Measurements from ENCODE around the gene UGT2B28.
"Not testable (repeated sequence)": the region's sequence is repeated elsewhere in the genome, so short reads cannot be mapped to it uniquely, and the experiment has no call there.

- not testable (repeated sequence) for TF ChIP-seq CTCF (tag by site-specific recombination; IDR thresholded peaks at IDR 0.05); ZNF391 (tag by site-specific recombination; IDR thresholded peaks at IDR 0.05; ENCODE audit: borderline replicate concordance, low read depth); ZNF274 (IDR thresholded peaks at IDR 0.05; ENCODE audit: low read length); ZNF274 (tag by site-specific recombination; IDR thresholded peaks at IDR 0.05; ENCODE audit: borderline replicate concordance); ZNF335 (tag by site-specific recombination; conservative IDR thresholded peaks at IDR 0.05)
- TF ChIP-seq, protein P1, sequence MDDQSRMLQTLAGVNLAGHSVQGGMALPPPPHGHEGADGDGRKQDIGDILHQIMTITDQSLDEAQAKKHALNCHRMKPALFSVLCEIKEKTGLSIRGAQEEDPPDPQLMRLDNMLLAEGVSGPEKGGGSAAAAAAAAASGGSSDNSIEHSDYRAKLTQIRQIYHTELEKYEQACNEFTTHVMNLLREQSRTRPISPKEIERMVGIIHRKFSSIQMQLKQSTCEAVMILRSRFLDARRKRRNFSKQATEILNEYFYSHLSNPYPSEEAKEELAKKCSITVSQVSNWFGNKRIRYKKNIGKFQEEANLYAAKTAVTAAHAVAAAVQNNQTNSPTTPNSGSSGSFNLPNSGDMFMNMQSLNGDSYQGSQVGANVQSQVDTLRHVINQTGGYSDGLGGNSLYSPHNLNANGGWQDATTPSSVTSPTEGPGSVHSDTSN (CRISPR knock-in tag; IDR thresholded peaks at IDR 0.05) = not testable (repeated sequence)
- TF ChIP-seq, protein P2, sequence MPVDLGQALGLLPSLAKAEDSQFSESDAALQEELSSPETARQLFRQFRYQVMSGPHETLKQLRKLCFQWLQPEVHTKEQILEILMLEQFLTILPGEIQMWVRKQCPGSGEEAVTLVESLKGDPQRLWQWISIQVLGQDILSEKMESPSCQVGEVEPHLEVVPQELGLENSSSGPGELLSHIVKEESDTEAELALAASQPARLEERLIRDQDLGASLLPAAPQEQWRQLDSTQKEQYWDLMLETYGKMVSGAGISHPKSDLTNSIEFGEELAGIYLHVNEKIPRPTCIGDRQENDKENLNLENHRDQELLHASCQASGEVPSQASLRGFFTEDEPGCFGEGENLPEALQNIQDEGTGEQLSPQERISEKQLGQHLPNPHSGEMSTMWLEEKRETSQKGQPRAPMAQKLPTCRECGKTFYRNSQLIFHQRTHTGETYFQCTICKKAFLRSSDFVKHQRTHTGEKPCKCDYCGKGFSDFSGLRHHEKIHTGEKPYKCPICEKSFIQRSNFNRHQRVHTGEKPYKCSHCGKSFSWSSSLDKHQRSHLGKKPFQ (tag by site-specific recombination; IDR thresholded peaks at IDR 0.05) = not testable (repeated sequence)
Observed at GRCh38 chr4:69242562-69243240, 37.6 kb upstream of the UGT2B28 start.

Measured in HEK293 (cell line).